Ishikawa (cell line): ENCODE results near the gene GLE1.

Source experiments
- CEBPB ChIP-seq: IDR thresholded peaks from 2 replicates; pipeline ENCODE4 v1.6.1; 2012
- CREB1 ChIP-seq: IDR thresholded peaks from 2 replicates; pipeline ENCODE4 v1.6.1; 2012; ENCODE audit warnings: low read depth
- EGR1 ChIP-seq: IDR thresholded peaks from 2 replicates; pipeline ENCODE4 v1.6.1; 2012
- EP300 ChIP-seq: IDR thresholded peaks from 2 replicates; pipeline ENCODE4 v1.6.1; 2012; ENCODE audit warnings: borderline replicate concordance
- FOXM1 ChIP-seq: IDR thresholded peaks from 2 replicates; pipeline ENCODE4 v1.6.1; 2012; ENCODE audit warnings: low read depth, borderline replicate concordance
- NFIC ChIP-seq: IDR thresholded peaks from 2 replicates; pipeline ENCODE4 v1.6.1; 2012
- RAD21 ChIP-seq: IDR thresholded peaks from 2 replicates; pipeline ENCODE4 v1.6.1; 2012; ENCODE audit warnings: low read depth
- TAF1 ChIP-seq: IDR thresholded peaks from 2 replicates; pipeline ENCODE4 v1.6.1; 2012; ENCODE audit warnings: low read depth, mild to moderate bottlenecking
- TCF12 ChIP-seq: IDR thresholded peaks from 2 replicates; pipeline ENCODE4 v1.6.1; 2012; ENCODE audit warnings: low read depth
- TEAD4 ChIP-seq: IDR thresholded peaks from 2 replicates; pipeline ENCODE4 v1.6.1; 2012
- YY1 ChIP-seq: IDR thresholded peaks from 2 replicates; pipeline ENCODE4 v1.6.1; 2012; ENCODE audit warnings: low read depth
- TF ChIP-seq, protein P1 (sequence below): IDR thresholded peaks from 2 replicates; pipeline ENCODE4 v1.6.1; 2012
- TF ChIP-seq, protein P2 (sequence below): IDR thresholded peaks from 2 replicates; pipeline ENCODE4 v1.6.1; 2012; ENCODE audit warnings: low read depth, mild to moderate bottlenecking

DNA sequence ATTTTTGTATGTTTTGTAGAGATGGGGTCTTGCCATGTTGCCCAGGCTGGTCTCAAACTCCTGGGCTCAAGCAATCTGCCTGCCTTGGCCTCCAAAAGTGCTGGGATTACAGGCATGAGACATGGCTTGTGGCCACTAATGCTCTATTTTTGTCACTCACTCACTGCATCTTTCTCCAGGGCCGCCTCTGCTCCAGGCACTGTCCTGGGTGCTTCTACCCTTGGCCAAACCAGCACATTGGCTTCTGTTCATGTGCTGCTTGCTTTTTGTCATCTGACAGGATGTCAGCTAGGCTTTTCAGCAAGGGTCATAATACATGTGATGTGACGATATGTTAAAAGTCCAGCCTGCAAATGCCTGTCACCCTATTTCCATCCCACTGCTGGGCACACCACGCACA is 45.5 kb upstream of the GLE1 start:
- TF ChIP-seq, protein P1, sequence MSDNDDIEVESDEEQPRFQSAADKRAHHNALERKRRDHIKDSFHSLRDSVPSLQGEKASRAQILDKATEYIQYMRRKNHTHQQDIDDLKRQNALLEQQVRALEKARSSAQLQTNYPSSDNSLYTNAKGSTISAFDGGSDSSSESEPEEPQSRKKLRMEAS = no peak
- TF ChIP-seq, protein P2, sequence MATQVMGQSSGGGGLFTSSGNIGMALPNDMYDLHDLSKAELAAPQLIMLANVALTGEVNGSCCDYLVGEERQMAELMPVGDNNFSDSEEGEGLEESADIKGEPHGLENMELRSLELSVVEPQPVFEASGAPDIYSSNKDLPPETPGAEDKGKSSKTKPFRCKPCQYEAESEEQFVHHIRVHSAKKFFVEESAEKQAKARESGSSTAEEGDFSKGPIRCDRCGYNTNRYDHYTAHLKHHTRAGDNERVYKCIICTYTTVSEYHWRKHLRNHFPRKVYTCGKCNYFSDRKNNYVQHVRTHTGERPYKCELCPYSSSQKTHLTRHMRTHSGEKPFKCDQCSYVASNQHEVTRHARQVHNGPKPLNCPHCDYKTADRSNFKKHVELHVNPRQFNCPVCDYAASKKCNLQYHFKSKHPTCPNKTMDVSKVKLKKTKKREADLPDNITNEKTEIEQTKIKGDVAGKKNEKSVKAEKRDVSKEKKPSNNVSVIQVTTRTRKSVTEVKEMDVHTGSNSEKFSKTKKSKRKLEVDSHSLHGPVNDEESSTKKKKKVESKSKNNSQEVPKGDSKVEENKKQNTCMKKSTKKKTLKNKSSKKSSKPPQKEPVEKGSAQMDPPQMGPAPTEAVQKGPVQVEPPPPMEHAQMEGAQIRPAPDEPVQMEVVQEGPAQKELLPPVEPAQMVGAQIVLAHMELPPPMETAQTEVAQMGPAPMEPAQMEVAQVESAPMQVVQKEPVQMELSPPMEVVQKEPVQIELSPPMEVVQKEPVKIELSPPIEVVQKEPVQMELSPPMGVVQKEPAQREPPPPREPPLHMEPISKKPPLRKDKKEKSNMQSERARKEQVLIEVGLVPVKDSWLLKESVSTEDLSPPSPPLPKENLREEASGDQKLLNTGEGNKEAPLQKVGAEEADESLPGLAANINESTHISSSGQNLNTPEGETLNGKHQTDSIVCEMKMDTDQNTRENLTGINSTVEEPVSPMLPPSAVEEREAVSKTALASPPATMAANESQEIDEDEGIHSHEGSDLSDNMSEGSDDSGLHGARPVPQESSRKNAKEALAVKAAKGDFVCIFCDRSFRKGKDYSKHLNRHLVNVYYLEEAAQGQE = no peak
- TF ChIP-seq CREB1 = no peak
- no peak for TF ChIP-seq TAF1
- no peak for TF ChIP-seq FOXM1
- TF ChIP-seq EP300 = no peak
- TF ChIP-seq YY1 = no peak
- no peak for TF ChIP-seq TEAD4
- no peak for TF ChIP-seq TCF12
- TF ChIP-seq RAD21 = no peak
- TF ChIP-seq CEBPB = no peak
- no peak for TF ChIP-seq EGR1
- no peak for TF ChIP-seq NFIC
